ENCODE data around the gene TPGS1.

DNA sequence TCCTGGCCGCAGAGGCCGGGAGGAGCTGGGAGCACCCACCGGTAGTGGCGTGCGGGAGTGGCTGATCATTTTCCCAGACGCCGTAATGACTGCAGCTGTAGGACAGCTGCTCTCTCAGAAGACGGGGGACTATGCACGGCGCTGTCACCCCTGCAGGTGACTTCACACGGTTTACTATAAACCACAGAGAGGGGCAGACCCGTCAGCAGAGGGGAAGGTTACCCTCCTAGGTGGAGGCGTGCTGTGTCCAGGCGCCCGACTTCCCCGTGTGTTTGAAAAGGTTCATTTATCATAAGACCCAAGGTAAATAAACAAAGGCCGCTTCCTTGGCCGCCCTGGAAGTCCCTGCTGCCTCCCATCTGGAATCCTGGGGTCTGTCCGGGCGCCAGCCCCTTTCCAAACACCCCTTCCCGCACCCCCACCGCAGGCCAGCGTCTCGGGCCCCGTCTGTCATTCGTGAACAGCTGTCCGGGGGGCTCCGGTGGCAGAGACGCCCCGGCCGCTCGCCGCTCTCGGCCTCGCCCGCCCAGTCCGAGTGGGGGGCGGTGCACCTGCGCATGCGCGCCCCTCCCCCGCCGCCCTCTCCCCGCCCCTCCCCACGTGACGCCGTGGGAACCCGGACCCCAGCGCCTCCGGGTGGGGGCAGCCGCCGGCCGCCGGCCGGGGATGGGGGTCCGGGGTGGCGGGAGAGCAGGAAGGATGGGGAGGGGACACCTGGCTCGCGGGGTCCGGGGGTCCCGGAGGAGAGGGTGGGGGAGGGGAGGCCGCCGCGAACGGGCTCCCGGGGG, 47.4 kb upstream of the TPGS1 start:
- TF ChIP-seq, protein P1, sequence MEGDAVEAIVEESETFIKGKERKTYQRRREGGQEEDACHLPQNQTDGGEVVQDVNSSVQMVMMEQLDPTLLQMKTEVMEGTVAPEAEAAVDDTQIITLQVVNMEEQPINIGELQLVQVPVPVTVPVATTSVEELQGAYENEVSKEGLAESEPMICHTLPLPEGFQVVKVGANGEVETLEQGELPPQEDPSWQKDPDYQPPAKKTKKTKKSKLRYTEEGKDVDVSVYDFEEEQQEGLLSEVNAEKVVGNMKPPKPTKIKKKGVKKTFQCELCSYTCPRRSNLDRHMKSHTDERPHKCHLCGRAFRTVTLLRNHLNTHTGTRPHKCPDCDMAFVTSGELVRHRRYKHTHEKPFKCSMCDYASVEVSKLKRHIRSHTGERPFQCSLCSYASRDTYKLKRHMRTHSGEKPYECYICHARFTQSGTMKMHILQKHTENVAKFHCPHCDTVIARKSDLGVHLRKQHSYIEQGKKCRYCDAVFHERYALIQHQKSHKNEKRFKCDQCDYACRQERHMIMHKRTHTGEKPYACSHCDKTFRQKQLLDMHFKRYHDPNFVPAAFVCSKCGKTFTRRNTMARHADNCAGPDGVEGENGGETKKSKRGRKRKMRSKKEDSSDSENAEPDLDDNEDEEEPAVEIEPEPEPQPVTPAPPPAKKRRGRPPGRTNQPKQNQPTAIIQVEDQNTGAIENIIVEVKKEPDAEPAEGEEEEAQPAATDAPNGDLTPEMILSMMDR (IDR thresholded peaks at IDR 0.05) = no peak
- no peak for TF ChIP-seq POLR2A (IDR thresholded peaks at IDR 0.05)

All from testis (tissue), 2 donors.